Measurements from ENCODE around the gene PRDM16. TPM values are rescaled to one million over a fixed set of nuclear protein-coding genes. Genes with fewer than 3 reads are reported as not detected.

Gene PRDM16
- total and polyA plus RNA-seq, 2 of the 13 experiments (the other 11 are each of a cell fraction or from before 2014, with no cell fraction given): 0.15 to 0.81 TPM

- Histone ChIP-seq H3K79me2 (ENCODE audit: insufficient read depth, low read length) (no peaks in the 10 kb centered on the region), H3K27me3 (ENCODE audit: control insufficient read depth in 1 of 2, insufficient read depth in 2 of 2, low read length in 2 of 2) (peaks cover 6 to 20% of the 10 kb centered on the region in 2 experiments; a peak in 4 of 5 replicates), H3K4me2 (ENCODE audit: low read depth, low read length) (no peak overlapping the region), H3K9ac (ENCODE audit: insufficient read depth, low read depth, low read length) (no peak overlapping the region), H3K4me1 (ENCODE audit: insufficient read depth, low read length) (peaks cover 38% of the 10 kb centered on the region), H4K20me1 (ENCODE audit: insufficient read depth, low read length) (no peaks in the 10 kb centered on the region), H3K9me3 (ENCODE audit: low read length) (no peaks in the 10 kb centered on the region), H3K4me3 (replicated peaks in 1 of 3; ENCODE audit: insufficient read depth in 1 of 3, low read depth in 2 of 3, low read length in 3 of 3) (no peak overlapping the region), H3K36me3 (replicated peaks in 1 of 2; ENCODE audit: control insufficient read depth in 1 of 2, insufficient read depth in 2 of 2, low read length in 2 of 2) (no peaks in the 10 kb centered on the region), H2AFZ (ENCODE audit: low read length) (no peak overlapping the region), H3K27ac (ENCODE audit: extremely low read length, insufficient read depth, low read length) (no peak overlapping the region)
- no peak for DNase-seq (ENCODE audit: low spot score)
- ChIA-PET CTCF (ENCODE audit: low intra/inter-chr PET ratio, low total read pairs) (no interaction called here), POLR2A (no interaction called here)
- intact Hi-C loops (cut with micrococcal nuclease; ENCODE audit: unreplicated experiment) (no loop called here), in situ Hi-C loops (cut with HindIII; ENCODE audit: extremely low pct_ligation_motif_present, low pct_unique_long_range_greater_than_20kb) (no loop called here)
- no TSS peak for BruUV-seq (replicated peaks)
- no peak for FAIRE-seq
- WGBS (ENCODE audit: low lambda C conversion rate): 80% methylated on average over 18 of the region's 18 CpGs
- ATAC-seq: no peak
- no peak for TF ChIP-seq FIP1L1 (IDR thresholded peaks at IDR 0.05; ENCODE audit: borderline replicate concordance, insufficient read depth, low read depth, low read length)
- TF ChIP-seq HOXA9 (CRISPR knock-in tag; IDR thresholded peaks at IDR 0.05; ENCODE audit: borderline replicate concordance): no peak
- TF ChIP-seq IRF1 (CRISPR knock-in tag; IDR thresholded peaks at IDR 0.05; ENCODE audit: low read depth): no peak
- no peak for TF ChIP-seq ZKSCAN5 (CRISPR knock-in tag; IDR thresholded peaks at IDR 0.05)
- TF ChIP-seq MED8 (CRISPR knock-in tag; IDR thresholded peaks at IDR 0.05; ENCODE audit: insufficient replicate concordance): no peak
- TF ChIP-seq, protein P1, sequence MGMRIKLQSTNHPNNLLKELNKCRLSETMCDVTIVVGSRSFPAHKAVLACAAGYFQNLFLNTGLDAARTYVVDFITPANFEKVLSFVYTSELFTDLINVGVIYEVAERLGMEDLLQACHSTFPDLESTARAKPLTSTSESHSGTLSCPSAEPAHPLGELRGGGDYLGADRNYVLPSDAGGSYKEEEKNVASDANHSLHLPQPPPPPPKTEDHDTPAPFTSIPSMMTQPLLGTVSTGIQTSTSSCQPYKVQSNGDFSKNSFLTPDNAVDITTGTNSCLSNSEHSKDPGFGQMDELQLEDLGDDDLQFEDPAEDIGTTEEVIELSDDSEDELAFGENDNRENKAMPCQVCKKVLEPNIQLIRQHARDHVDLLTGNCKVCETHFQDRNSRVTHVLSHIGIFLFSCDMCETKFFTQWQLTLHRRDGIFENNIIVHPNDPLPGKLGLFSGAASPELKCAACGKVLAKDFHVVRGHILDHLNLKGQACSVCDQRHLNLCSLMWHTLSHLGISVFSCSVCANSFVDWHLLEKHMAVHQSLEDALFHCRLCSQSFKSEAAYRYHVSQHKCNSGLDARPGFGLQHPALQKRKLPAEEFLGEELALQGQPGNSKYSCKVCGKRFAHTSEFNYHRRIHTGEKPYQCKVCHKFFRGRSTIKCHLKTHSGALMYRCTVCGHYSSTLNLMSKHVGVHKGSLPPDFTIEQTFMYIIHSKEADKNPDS (CRISPR knock-in tag; IDR thresholded peaks at IDR 0.05): no peak
- no peak for TF ChIP-seq GTF3A (CRISPR knock-in tag; conservative IDR thresholded peaks at IDR 0.05)
- no peak for TF ChIP-seq ELF3 (CRISPR knock-in tag; IDR thresholded peaks at IDR 0.05)
- TF ChIP-seq, protein P2, sequence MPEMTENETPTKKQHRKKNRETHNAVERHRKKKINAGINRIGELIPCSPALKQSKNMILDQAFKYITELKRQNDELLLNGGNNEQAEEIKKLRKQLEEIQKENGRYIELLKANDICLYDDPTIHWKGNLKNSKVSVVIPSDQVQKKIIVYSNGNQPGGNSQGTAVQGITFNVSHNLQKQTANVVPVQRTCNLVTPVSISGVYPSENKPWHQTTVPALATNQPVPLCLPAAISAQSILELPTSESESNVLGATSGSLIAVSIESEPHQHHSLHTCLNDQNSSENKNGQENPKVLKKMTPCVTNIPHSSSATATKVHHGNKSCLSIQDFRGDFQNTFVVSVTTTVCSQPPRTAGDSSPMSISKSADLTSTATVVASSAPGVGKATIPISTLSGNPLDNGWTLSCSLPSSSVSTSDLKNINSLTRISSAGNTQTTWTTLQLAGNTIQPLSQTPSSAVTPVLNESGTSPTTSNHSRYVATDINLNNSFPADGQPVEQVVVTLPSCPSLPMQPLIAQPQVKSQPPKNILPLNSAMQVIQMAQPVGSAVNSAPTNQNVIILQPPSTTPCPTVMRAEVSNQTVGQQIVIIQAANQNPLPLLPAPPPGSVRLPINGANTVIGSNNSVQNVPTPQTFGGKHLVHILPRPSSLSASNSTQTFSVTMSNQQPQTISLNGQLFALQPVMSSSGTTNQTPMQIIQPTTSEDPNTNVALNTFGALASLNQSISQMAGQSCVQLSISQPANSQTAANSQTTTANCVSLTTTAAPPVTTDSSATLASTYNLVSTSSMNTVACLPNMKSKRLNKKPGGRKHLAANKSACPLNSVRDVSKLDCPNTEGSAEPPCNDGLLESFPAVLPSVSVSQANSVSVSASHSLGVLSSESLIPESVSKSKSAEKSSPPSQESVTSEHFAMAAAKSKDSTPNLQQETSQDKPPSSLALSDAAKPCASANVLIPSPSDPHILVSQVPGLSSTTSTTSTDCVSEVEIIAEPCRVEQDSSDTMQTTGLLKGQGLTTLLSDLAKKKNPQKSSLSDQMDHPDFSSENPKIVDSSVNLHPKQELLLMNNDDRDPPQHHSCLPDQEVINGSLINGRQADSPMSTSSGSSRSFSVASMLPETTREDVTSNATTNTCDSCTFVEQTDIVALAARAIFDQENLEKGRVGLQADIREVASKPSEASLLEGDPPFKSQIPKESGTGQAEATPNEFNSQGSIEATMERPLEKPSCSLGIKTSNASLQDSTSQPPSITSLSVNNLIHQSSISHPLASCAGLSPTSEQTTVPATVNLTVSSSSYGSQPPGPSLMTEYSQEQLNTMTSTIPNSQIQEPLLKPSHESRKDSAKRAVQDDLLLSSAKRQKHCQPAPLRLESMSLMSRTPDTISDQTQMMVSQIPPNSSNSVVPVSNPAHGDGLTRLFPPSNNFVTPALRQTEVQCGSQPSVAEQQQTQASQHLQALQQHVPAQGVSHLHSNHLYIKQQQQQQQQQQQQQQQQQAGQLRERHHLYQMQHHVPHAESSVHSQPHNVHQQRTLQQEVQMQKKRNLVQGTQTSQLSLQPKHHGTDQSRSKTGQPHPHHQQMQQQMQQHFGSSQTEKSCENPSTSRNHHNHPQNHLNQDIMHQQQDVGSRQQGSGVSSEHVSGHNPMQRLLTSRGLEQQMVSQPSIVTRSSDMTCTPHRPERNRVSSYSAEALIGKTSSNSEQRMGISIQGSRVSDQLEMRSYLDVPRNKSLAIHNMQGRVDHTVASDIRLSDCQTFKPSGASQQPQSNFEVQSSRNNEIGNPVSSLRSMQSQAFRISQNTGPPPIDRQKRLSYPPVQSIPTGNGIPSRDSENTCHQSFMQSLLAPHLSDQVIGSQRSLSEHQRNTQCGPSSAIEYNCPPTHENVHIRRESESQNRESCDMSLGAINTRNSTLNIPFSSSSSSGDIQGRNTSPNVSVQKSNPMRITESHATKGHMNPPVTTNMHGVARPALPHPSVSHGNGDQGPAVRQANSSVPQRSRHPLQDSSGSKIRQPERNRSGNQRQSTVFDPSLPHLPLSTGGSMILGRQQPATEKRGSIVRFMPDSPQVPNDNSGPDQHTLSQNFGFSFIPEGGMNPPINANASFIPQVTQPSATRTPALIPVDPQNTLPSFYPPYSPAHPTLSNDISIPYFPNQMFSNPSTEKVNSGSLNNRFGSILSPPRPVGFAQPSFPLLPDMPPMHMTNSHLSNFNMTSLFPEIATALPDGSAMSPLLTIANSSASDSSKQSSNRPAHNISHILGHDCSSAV (CRISPR knock-in tag; IDR thresholded peaks at IDR 0.05; ENCODE audit: borderline replicate concordance): no peak
- TF ChIP-seq ZNF253 (CRISPR knock-in tag; IDR thresholded peaks at IDR 0.05; ENCODE audit: borderline replicate concordance): no peak
- no peak for TF ChIP-seq ZNF616 (CRISPR knock-in tag; IDR thresholded peaks at IDR 0.05; ENCODE audit: low read depth)
- TF ChIP-seq ZNF766 (CRISPR knock-in tag; IDR thresholded peaks at IDR 0.05; ENCODE audit: borderline replicate concordance): no peak
- no peak for TF ChIP-seq ZNF350 (CRISPR knock-in tag; IDR thresholded peaks at IDR 0.05; ENCODE audit: borderline replicate concordance, low read depth)
- TF ChIP-seq NFKBIZ (CRISPR knock-in tag; IDR thresholded peaks at IDR 0.05): no peak
- no peak for TF ChIP-seq MED13 (CRISPR knock-in tag; IDR thresholded peaks at IDR 0.05)
Measured at GRCh38 chr1:3391711-3392110, 322.7 kb downstream of the PRDM16 start.
